Measurements from ENCODE around the gene BOD1.

The BOD1 gene

GRCh38 chr5:173640156-173640804 lies 23.8 kb upstream of the BOD1 start:
- DNase-seq (ENCODE audit: low spot score), result no peak

GRCh38 chr5:173638126-173639040 lies 21.9 kb upstream of the BOD1 start:
- no peak for DNase-seq (ENCODE audit: low spot score)

- no peak for DNase-seq (ENCODE audit: low spot score)
Observed at GRCh38 chr5:173637340-173637739, 20.9 kb upstream of the BOD1 start.

- DNase-seq (ENCODE audit: low spot score), result no peak
Observed at GRCh38 chr5:173634465-173634983, 18.1 kb upstream of the BOD1 start.

GRCh38 chr5:173633304-173633703 lies 16.9 kb upstream of the BOD1 start:
- DNase-seq (ENCODE audit: low spot score), result no peak

- no peak for DNase-seq (ENCODE audit: low spot score)
Observed at GRCh38 chr5:173631478-173631877, 15.0 kb upstream of the BOD1 start.

- DNase-seq (ENCODE audit: low spot score), result no peak
Observed at GRCh38 chr5:173630724-173631365, 14.4 kb upstream of the BOD1 start.

- peak; percentile 39 for DNase-seq (ENCODE audit: low spot score)
Observed at GRCh38 chr5:173629628-173630027, 13.2 kb upstream of the BOD1 start.

- DNase-seq (ENCODE audit: low spot score), result no peak
Observed at GRCh38 chr5:173628501-173628900, 12.1 kb upstream of the BOD1 start.

- DNase-seq (ENCODE audit: low spot score), result no peak
Observed at GRCh38 chr5:173627860-173628392, 11.5 kb upstream of the BOD1 start.

- DNase-seq (ENCODE audit: low spot score), result no peak
Observed at GRCh38 chr5:173627271-173627670, 10.8 kb upstream of the BOD1 start.

GRCh38 chr5:173626505-173626820 lies 10.0 kb upstream of the BOD1 start:
- no peak for DNase-seq (ENCODE audit: low spot score)

- DNase-seq (ENCODE audit: low spot score), result no peak
Observed at GRCh38 chr5:173625673-173626504, 9.4 kb upstream of the BOD1 start.

- no peak for DNase-seq (ENCODE audit: low spot score)
Observed at GRCh38 chr5:173625261-173625660, 8.8 kb upstream of the BOD1 start.

GRCh38 chr5:173624282-173624681 lies 7.8 kb upstream of the BOD1 start:
- DNase-seq (ENCODE audit: low spot score), result no peak

GRCh38 chr5:173623789-173624188 lies 7.3 kb upstream of the BOD1 start:
- DNase-seq (ENCODE audit: low spot score), result no peak

- DNase-seq (ENCODE audit: low spot score), result no peak
Observed at GRCh38 chr5:173623296-173623771, 6.9 kb upstream of the BOD1 start.

GRCh38 chr5:173622183-173623047 lies 6.0 kb upstream of the BOD1 start:
- no peak for DNase-seq (ENCODE audit: low spot score)

- no peak for DNase-seq (ENCODE audit: low spot score)
Observed at GRCh38 chr5:173620784-173621183, 4.3 kb upstream of the BOD1 start.

GRCh38 chr5:173618927-173619519 lies 2.6 kb upstream of the BOD1 start:
- peak; percentile 65 for DNase-seq (ENCODE audit: low spot score)

Measured in germinal center (tissue), 1 donor.